ENCODE data around the gene PBX3.

DNA sequence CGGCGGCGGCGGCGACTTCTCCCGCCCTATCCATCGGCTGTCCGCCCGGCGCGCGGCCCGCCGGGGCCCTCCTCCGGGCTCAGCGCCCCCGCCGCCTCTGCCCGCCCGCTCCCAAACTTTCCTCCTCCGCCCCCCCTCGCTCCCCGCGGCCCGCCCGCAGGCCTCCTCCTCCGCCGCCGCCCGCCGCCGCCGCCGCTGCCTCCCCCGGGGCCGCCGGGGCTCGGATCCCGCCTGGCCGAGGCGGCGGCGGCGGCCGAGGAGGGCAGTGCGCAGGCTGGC is 460 bp upstream of the PBX3 start:
- TF ChIP-seq, protein P1, sequence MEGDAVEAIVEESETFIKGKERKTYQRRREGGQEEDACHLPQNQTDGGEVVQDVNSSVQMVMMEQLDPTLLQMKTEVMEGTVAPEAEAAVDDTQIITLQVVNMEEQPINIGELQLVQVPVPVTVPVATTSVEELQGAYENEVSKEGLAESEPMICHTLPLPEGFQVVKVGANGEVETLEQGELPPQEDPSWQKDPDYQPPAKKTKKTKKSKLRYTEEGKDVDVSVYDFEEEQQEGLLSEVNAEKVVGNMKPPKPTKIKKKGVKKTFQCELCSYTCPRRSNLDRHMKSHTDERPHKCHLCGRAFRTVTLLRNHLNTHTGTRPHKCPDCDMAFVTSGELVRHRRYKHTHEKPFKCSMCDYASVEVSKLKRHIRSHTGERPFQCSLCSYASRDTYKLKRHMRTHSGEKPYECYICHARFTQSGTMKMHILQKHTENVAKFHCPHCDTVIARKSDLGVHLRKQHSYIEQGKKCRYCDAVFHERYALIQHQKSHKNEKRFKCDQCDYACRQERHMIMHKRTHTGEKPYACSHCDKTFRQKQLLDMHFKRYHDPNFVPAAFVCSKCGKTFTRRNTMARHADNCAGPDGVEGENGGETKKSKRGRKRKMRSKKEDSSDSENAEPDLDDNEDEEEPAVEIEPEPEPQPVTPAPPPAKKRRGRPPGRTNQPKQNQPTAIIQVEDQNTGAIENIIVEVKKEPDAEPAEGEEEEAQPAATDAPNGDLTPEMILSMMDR (IDR thresholded peaks at IDR 0.05 in 8 of 11, conservative IDR thresholded peaks at IDR 0.05 in 3 of 11): no peak
- TF ChIP-seq POLR2A (IDR thresholded peaks at IDR 0.05) (no peak), POLR2AphosphoS5 (IDR thresholded peaks at IDR 0.05) (no peak)
